MM.1S (cell line): ENCODE measurements around the gene PLA2G4B.

Experiments
- DNase-seq: peaks from one replicate; pipeline ENCODE4 v3.0.0-alpha.2; 2015
- H2AFZ ChIP-seq: fragments of 300-600 bp; sonication (generic); 2 replicates; pipeline ENCODE4 v1.6.0; 2016; ENCODE audit warnings: antibody characterized with exemption, low read length
- H3F3A ChIP-seq: fragments of 300-600 bp; sonication (generic); 2 replicates; pipeline ENCODE4 v1.6.1; 2016; ENCODE audit warnings: mild to moderate bottlenecking, antibody characterized with exemption, low read length, moderate library complexity, mixed read lengths; ENCODE audit not compliant: insufficient read depth
- H3K27ac ChIP-seq: fragments of 300-600 bp; sonication (generic); 2 replicates; pipeline ENCODE4 v1.5.1; 2016; ENCODE audit warnings: mild to moderate bottlenecking, low read length
- H3K27me3 ChIP-seq: fragments of 300-600 bp; sonication (generic); replicated peaks from 2 replicates; pipeline ENCODE4 v1.6.0; 2016; ENCODE audit warnings: low read length; ENCODE audit not compliant: insufficient read depth
- H3K36me3 ChIP-seq: fragments of 300-600 bp; sonication (generic); replicated peaks from 2 replicates; pipeline ENCODE4 v1.6.1; 2016; ENCODE audit warnings: mild to moderate bottlenecking, low read length, mixed read lengths; ENCODE audit not compliant: insufficient read depth
- H3K4me1 ChIP-seq: fragments of 300-600 bp; sonication (generic); 2 replicates; pipeline ENCODE4 v1.6.1; 2016; ENCODE audit warnings: low read length, mixed read lengths
- H3K4me2 ChIP-seq: fragments of 300-600 bp; sonication (generic); 2 replicates; pipeline ENCODE4 v1.6.0; 2016; ENCODE audit warnings: low read depth, low read length
- H3K4me3 ChIP-seq: fragments of 300-600 bp; sonication (generic); 2 replicates; pipeline ENCODE4 v1.5.1; 2016; ENCODE audit warnings: low read length, mixed read lengths
- H3K79me2 ChIP-seq: fragments of 300-600 bp; sonication (generic); 2 replicates; pipeline ENCODE4 v1.6.1; 2016; ENCODE audit warnings: mixed run types, low read length, mixed read lengths
- H3K9ac ChIP-seq: fragments of 300-600 bp; sonication (generic); 2 replicates; pipeline ENCODE4 v1.6.1; 2016; ENCODE audit warnings: low read length, mixed read lengths
- H3K9me2 ChIP-seq: fragments of 300-600 bp; sonication (generic); replicated peaks from 2 replicates; pipeline ENCODE4 v1.6.1; 2016; ENCODE audit warnings: mild to moderate bottlenecking, low read length, mixed read lengths; ENCODE audit not compliant: insufficient read depth
- H3K9me3 ChIP-seq: fragments of 300-600 bp; sonication (generic); replicated peaks from 2 replicates; pipeline ENCODE4 v1.6.1; 2016; ENCODE audit warnings: mild to moderate bottlenecking, low read length, mixed read lengths; ENCODE audit not compliant: insufficient read depth
- H4K20me1 ChIP-seq: fragments of 300-600 bp; sonication (generic); 2 replicates; pipeline ENCODE4 v1.6.1; 2016; ENCODE audit warnings: mild to moderate bottlenecking, low read length, moderate library complexity, mixed read lengths; ENCODE audit not compliant: insufficient read depth
- EZH2 ChIP-seq: fragments of 300-600 bp; sonication (generic); optimal IDR thresholded peaks from 2 replicates; pipeline ENCODE3; 2017; ENCODE audit warnings: low read depth, mild to moderate bottlenecking, antibody characterized with exemption, low read length, mixed read lengths
- EZH2phosphoT487 ChIP-seq: fragments of 300-600 bp; sonication (generic); IDR thresholded peaks from 2 replicates; pipeline ENCODE4 v1.6.1; 2018; ENCODE audit warnings: antibody characterized with exemption, low read length
- TF ChIP-seq, protein P1 (sequence below): fragments of 300-600 bp; sonication (generic); IDR thresholded peaks from 2 replicates; pipeline ENCODE4 v1.5.1; 2016; ENCODE audit warnings: antibody characterized with exemption, low read length, mixed read lengths

PLA2G4B gene

DNA sequence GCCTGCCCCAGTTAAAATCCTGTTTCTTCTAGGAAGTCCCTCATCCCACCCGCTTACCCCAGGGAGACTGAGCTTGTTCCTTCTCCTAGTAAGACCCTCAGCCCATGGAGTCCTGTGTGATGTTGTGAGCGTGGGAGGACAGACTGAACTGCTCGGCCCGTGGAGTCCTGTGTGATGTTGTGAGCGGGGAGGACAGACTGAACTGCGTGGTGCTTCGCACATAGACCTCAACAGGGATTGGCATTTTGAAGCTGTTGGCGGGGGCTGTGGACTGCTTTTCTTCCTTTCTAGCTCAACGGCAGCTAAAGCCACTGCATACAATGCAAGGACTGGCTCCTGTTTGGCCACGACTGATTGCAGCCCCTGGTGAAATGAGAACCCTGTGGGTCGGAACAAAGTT lies 56.8 kb downstream of the PLA2G4B start:
- no peaks in the 10 kb centered on the region for H3K4me1 ChIP-seq

DNA sequence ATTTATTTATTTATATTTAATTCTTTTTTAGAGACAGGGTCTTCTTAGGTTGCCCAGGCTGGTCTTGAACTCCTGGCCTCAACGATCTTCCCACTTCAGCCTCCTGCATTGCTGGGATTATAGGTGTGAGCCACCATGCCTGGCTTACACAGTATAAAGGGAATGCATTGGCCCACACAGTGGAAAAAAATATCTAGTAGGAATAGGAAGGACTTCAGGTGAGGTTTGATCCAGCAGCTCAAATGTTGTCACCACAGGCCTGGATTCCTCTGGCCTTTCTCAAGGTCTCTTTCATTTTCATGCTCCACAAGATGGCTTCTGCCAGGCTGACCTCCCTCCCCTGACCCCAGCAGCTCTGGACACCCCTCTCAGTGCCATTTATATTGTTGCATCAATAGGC lies 57.3 kb downstream of the PLA2G4B start:
- no peaks in the 10 kb centered on the region for H3K4me1 ChIP-seq
- H4K20me1 ChIP-seq = no peaks in the 10 kb centered on the region
- H3K36me3 ChIP-seq = no peaks in the 10 kb centered on the region
- H3K27ac ChIP-seq = no peak overlapping the region
- no peak overlapping the region for H2AFZ ChIP-seq
- H3K79me2 ChIP-seq = no peaks in the 10 kb centered on the region
- H3F3A ChIP-seq = no peaks in the 10 kb centered on the region
- no peak overlapping the region for H3K4me3 ChIP-seq
- H3K9me3 ChIP-seq = no peaks in the 10 kb centered on the region
- TF ChIP-seq EZH2phosphoT487 (no peak), EZH2 (no peak)
- TF ChIP-seq, protein P1, sequence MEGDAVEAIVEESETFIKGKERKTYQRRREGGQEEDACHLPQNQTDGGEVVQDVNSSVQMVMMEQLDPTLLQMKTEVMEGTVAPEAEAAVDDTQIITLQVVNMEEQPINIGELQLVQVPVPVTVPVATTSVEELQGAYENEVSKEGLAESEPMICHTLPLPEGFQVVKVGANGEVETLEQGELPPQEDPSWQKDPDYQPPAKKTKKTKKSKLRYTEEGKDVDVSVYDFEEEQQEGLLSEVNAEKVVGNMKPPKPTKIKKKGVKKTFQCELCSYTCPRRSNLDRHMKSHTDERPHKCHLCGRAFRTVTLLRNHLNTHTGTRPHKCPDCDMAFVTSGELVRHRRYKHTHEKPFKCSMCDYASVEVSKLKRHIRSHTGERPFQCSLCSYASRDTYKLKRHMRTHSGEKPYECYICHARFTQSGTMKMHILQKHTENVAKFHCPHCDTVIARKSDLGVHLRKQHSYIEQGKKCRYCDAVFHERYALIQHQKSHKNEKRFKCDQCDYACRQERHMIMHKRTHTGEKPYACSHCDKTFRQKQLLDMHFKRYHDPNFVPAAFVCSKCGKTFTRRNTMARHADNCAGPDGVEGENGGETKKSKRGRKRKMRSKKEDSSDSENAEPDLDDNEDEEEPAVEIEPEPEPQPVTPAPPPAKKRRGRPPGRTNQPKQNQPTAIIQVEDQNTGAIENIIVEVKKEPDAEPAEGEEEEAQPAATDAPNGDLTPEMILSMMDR = no peak
- H3K4me2 ChIP-seq = no peak overlapping the region
- no peak overlapping the region for H3K9ac ChIP-seq
- H3K9me2 ChIP-seq = no peaks in the 10 kb centered on the region
- H3K27me3 ChIP-seq = no peaks in the 10 kb centered on the region
- no peak for DNase-seq

More for the DNA sequence above, 56.8 kb downstream of the PLA2G4B start:
- H3K9ac ChIP-seq = no peak overlapping the region
- no peaks in the 10 kb centered on the region for H3F3A ChIP-seq
- DNase-seq = no peak
- no peaks in the 10 kb centered on the region for H3K36me3 ChIP-seq
- no peak overlapping the region for H3K4me2 ChIP-seq
- H3K79me2 ChIP-seq = no peaks in the 10 kb centered on the region
- no peaks in the 10 kb centered on the region for H3K9me3 ChIP-seq
- H3K4me3 ChIP-seq = no peak overlapping the region
- TF ChIP-seq EZH2phosphoT487 = no peak
- TF ChIP-seq EZH2 = no peak
- TF ChIP-seq, protein P1 = no peak
- H3K27me3 ChIP-seq = no peaks in the 10 kb centered on the region
- H2AFZ ChIP-seq = no peak overlapping the region
- H3K27ac ChIP-seq = no peak overlapping the region
- H4K20me1 ChIP-seq = no peaks in the 10 kb centered on the region
- H3K9me2 ChIP-seq = no peaks in the 10 kb centered on the region

DNA sequence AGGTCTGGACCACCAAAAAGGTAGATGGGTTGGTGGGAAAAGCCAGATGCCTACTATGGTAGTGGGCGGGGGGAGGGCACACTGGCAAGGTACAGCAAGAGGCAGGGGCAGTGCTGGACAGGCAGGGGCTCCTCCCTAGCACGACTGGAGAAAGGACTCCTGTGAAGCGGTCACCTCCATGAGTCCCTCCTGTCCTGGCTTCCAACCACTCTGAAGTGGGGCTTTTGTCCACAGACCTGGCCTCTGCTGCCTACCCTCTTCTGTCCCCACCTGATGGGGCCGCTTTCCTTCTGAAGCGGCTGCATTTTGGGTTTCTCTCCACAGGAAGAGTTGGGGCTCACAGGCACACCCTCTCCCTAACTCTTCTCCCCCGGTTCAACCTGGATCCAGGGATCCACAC lies 57.9 kb downstream of the PLA2G4B start:
- Histone ChIP-seq H3K27me3 (no peaks in the 10 kb centered on the region), H3K9me2 (no peaks in the 10 kb centered on the region), H3K9me3 (no peaks in the 10 kb centered on the region), H3K9ac (no peak overlapping the region), H3F3A (no peaks in the 10 kb centered on the region), H4K20me1 (no peaks in the 10 kb centered on the region), H3K4me3 (no peak overlapping the region), H3K27ac (no peak overlapping the region), H3K36me3 (no peaks in the 10 kb centered on the region), H3K79me2 (no peaks in the 10 kb centered on the region), H2AFZ (no peak overlapping the region), H3K4me1 (no peaks in the 10 kb centered on the region), H3K4me2 (no peak overlapping the region)
- TF ChIP-seq EZH2 (no peak), EZH2phosphoT487 (no peak)
- TF ChIP-seq, protein P1 = no peak
- no peak for DNase-seq
